GM12878 (cell line): Measurements from ENCODE around the gene INHBC. TPM values are rescaled to one million over a fixed set of nuclear protein-coding genes. Genes with fewer than 3 reads are reported as not detected.
A peak's percentile ranks its signal among the peaks of the same experiment; 100 is the strongest.

Source experiments
- ATAC-seq: fragments of 200-7000 bp; cut with Tn5 transposase; 3 replicates; pipeline ENCODE4 v1.9.1; 2020; ENCODE audit warnings: mild to moderate bottlenecking, moderate library complexity
- BruUV-seq: library from RNA; stranded (reverse); fragments of 400-500 nt; replicated peaks from 2 replicates; lab custom pipeline; 2021; lab: Mats Ljungman, UMichigan
- CTCF ChIA-PET: fragments of 300-600 bp; sonication (Branson Sonifier 250); formaldehyde crosslinking; extraction: SDS; loops from one replicate; lab custom pipeline; 2021; ENCODE audit warnings: inconsistent platforms; lab: Yijun Ruan, JAX
- POLR2A ChIA-PET: fragments of 350-600 bp; formaldehyde crosslinking; extraction: SDS; loops from one replicate; lab custom pipeline; 2021; ENCODE audit warnings: inconsistent platforms; lab: Charles Lee
- RAD21 ChIA-PET: fragments of 300-600 bp; sonication (Branson Sonifier 250); formaldehyde crosslinking; loops from one replicate; lab custom pipeline; 2023; ENCODE audit warnings: antibody characterized with exemption; ENCODE audit not compliant: unreplicated experiment; lab: Charles Lee
- SMC1A ChIA-PET: fragments of 300-600 bp; sonication (Branson Sonifier 250); formaldehyde crosslinking; loops from one replicate; lab custom pipeline; 2023; ENCODE audit not compliant: unreplicated experiment, uncharacterized antibody; lab: Charles Lee
- DNase-seq: peaks from one replicate; pipeline ENCODE4 v3.0.0-alpha.2; 2011; ENCODE audit warnings: low read depth, low spot score
- FAIRE-seq: peaks from 3 replicates; lab custom pipeline; 2011; peaks lifted over from hg19 to GRCh38; lab: Jason Lieb, UNC
- H2AFZ ChIP-seq: 2 replicates; pipeline ENCODE4 v1.6.0; 2011; ENCODE audit warnings: low read depth, low read length, control low read depth; ENCODE audit not compliant: control insufficient read depth
- H3K27ac ChIP-seq: 2 replicates; pipeline ENCODE4 v1.5.1; 2011; ENCODE audit warnings: control low read depth; ENCODE audit not compliant: control insufficient read depth, insufficient read depth
- H3K27me3 ChIP-seq, 2 experiments: replicated peaks in 1 of 2; 2 replicates each; pipeline versions ENCODE4 v1.6.0 to v1.6.1; 2011; ENCODE audit warnings: low read length in 1 of 2; ENCODE audit not compliant: control insufficient read depth in 2 of 2, insufficient read depth in 2 of 2
- H3K36me3 ChIP-seq, 2 experiments: 2 replicates each; pipeline ENCODE4 v1.5.1; 2011; ENCODE audit warnings: low read length in 1 of 2; ENCODE audit not compliant: control insufficient read depth in 2 of 2, insufficient read depth in 2 of 2
- H3K4me1 ChIP-seq: 2 replicates; pipeline ENCODE4 v1.6.1; 2011; ENCODE audit warnings: mild to moderate bottlenecking, low read length, moderate library complexity, mixed read lengths; ENCODE audit not compliant: control insufficient read depth, insufficient read depth
- H3K4me2 ChIP-seq: 2 replicates; pipeline ENCODE4 v1.6.0; 2011; ENCODE audit warnings: control low read depth; ENCODE audit not compliant: control insufficient read depth, insufficient read depth
- H3K4me3 ChIP-seq: fragments of 200-600 bp; sonication (generic); 2 replicates; pipeline ENCODE4 v1.5.1; 2016
- H3K79me2 ChIP-seq: 2 replicates; pipeline ENCODE4 v1.6.0; 2011; ENCODE audit warnings: low read length; ENCODE audit not compliant: control insufficient read depth, insufficient read depth
- H3K9ac ChIP-seq: 2 replicates; pipeline ENCODE4 v1.8.0; 2011; ENCODE audit warnings: low read length, control low read depth, mixed read lengths; ENCODE audit not compliant: control insufficient read depth, insufficient read depth
- H3K9me3 ChIP-seq: replicated peaks from 3 replicates; pipeline ENCODE4 v1.5.1; 2011; ENCODE audit warnings: mild to moderate bottlenecking, low read length; ENCODE audit not compliant: control insufficient read depth, insufficient read depth
- H4K20me1 ChIP-seq: 2 replicates; pipeline ENCODE4 v1.6.0; 2011; ENCODE audit not compliant: control insufficient read depth, insufficient read depth
- ATF7 ChIP-seq: fragments of 450-650 bp; IDR thresholded peaks from 2 replicates; pipeline ENCODE4 v1.6.1; 2016; ENCODE audit warnings: low read depth, mild to moderate bottlenecking
- BMI1 ChIP-seq: fragments of 450-650 bp; IDR thresholded peaks from 2 replicates; pipeline ENCODE4 v1.6.1; 2016; ENCODE audit warnings: mild to moderate bottlenecking, moderate library complexity, borderline replicate concordance
- CHD2 ChIP-seq: IDR thresholded peaks from 2 replicates; pipeline ENCODE4 v1.6.1; 2011; ENCODE audit warnings: low read depth, low read length, improper control_type of control experiment, borderline replicate concordance
- E2F4 ChIP-seq: IDR thresholded peaks from 2 replicates; pipeline ENCODE4 v1.6.1; 2012; ENCODE audit warnings: low read depth, low read length, improper control_type of control experiment
- GATAD2B ChIP-seq: fragments of 450-650 bp; conservative IDR thresholded peaks from 2 replicates; pipeline ENCODE4 v1.6.1; 2017; ENCODE audit warnings: low read depth, mild to moderate bottlenecking, moderate library complexity
- HCFC1 ChIP-seq: fragments of 150-350 bp; IDR thresholded peaks from 2 replicates; pipeline ENCODE4 v1.6.1; 2014; ENCODE audit warnings: low read length
- HDAC6 ChIP-seq: fragments of 200-600 bp; sonication (generic); IDR thresholded peaks from one replicate; pipeline ENCODE4 v1.8.0; 2017; ENCODE audit warnings: antibody characterized with exemption; ENCODE audit not compliant: unreplicated experiment
- IKZF1 ChIP-seq: fragments of 450-650 bp; conservative IDR thresholded peaks from 2 replicates; pipeline ENCODE4 v1.6.1; 2017; ENCODE audit warnings: antibody characterized with exemption, mild to moderate bottlenecking
- NR2F1 ChIP-seq: fragments of 450-650 bp; conservative IDR thresholded peaks from 2 replicates; pipeline ENCODE4 v1.6.1; 2017; ENCODE audit warnings: mild to moderate bottlenecking
- NRF1 ChIP-seq: conservative IDR thresholded peaks from 2 replicates; pipeline ENCODE4 v1.6.1; 2011; ENCODE audit warnings: mild to moderate bottlenecking, low read depth, low read length, improper control_type of control experiment
- PAX5 ChIP-seq: IDR thresholded peaks from 2 replicates; pipeline ENCODE4 v1.6.1; 2011; ENCODE audit warnings: low read depth, low read length, borderline replicate concordance
- SREBF1 ChIP-seq: IDR thresholded peaks from 2 replicates; pipeline ENCODE4 v1.6.1; 2012; ENCODE audit warnings: mild to moderate bottlenecking, low read length
- SRF ChIP-seq, 2 experiments: IDR thresholded peaks; 2 replicates each; pipeline ENCODE4 v1.6.1; 2011; ENCODE audit warnings: low read depth in 2 of 2, low read length in 2 of 2, mild to moderate bottlenecking in 1 of 2, moderate library complexity in 1 of 2
- YY1 ChIP-seq: IDR thresholded peaks from 2 replicates; pipeline ENCODE4 v1.6.1; 2011; ENCODE audit warnings: low read depth, mild to moderate bottlenecking, low read length
- ZBED1 ChIP-seq: IDR thresholded peaks from 2 replicates; pipeline ENCODE4 v1.6.1; 2016; ENCODE audit warnings: borderline replicate concordance
- ZBTB40 ChIP-seq: fragments of 450-650 bp; IDR thresholded peaks from 2 replicates; pipeline ENCODE4 v1.6.1; 2016; ENCODE audit warnings: mild to moderate bottlenecking, moderate library complexity, borderline replicate concordance
- WGBS: methylation state at CpG from one replicate; pipeline ENCODE4 v1.1.6; 2016; ENCODE audit warnings: low lambda C conversion rate; ENCODE audit not compliant: insufficient replicate concordance, insufficient coverage; ENCODE audit errors: missing lambda C conversion rate; 5-methylcytosine and 5-hydroxymethylcytosine counted together
- in situ Hi-C: fragments of 300-500 bp; cut with MboI; formaldehyde crosslinking; loops from 9 replicates; pipeline ENCODE4 v1.14.3; 2018; ENCODE audit warnings: mixed read lengths
- intact Hi-C: fragments of 100-400 bp; cut with micrococcal nuclease; formaldehyde crosslinking; loops from one replicate; pipeline ENCODE4 v1.14.2; 2022; ENCODE audit not compliant: unreplicated experiment
- polyA plus RNA-seq, 11 experiments: library from polyadenylated mRNA; depleted of rRNA in 4 of 11; unstranded in 6 of 11; stranded (reverse) in 5 of 11; fragments of >200 nt; fragmentation: Nextera tagmentation in 4 of 11; fragmentation: Illumina TruSeq in 1 of 11; extraction: Ambion mirVana in 4 of 11; extraction: Trizol in 1 of 11; gene quantifications; 1 replicate in 1 of 11; 2 replicates in 10 of 11; pipeline versions ENCODE4 v1.2.1 to v1.2.3, GENCODE V29; 2011 to 2016; ENCODE audit warnings: inconsistent platforms in 2 of 11, missing spikeins in 2 of 11, low read depth in 1 of 11
- total RNA-seq, 4 experiments: library from RNA; depleted of rRNA in 3 of 4; stranded (reverse); fragments of >200 nt in 3 of 4; fragmentation: Illumina TruSeq in 1 of 4; extraction: Trizol in 1 of 4; gene quantifications; 2 replicates each; pipeline versions ENCODE4 v1.2.1 to v1.2.3, GENCODE V29; 2013 to 2021
- TF ChIP-seq, protein P1 (sequence below): fragments of 450-650 bp; IDR thresholded peaks from 2 replicates; pipeline ENCODE4 v1.6.1; 2017; ENCODE audit warnings: low read depth, mild to moderate bottlenecking, moderate library complexity

INHBC gene
- total and polyA plus RNA-seq, 10 of the 15 experiments (the other 5 are each of a cell fraction or from before 2014, with no cell fraction given), result 0.04 to 0.22 (median 0.13) TPM; not detected in 5

DNA sequence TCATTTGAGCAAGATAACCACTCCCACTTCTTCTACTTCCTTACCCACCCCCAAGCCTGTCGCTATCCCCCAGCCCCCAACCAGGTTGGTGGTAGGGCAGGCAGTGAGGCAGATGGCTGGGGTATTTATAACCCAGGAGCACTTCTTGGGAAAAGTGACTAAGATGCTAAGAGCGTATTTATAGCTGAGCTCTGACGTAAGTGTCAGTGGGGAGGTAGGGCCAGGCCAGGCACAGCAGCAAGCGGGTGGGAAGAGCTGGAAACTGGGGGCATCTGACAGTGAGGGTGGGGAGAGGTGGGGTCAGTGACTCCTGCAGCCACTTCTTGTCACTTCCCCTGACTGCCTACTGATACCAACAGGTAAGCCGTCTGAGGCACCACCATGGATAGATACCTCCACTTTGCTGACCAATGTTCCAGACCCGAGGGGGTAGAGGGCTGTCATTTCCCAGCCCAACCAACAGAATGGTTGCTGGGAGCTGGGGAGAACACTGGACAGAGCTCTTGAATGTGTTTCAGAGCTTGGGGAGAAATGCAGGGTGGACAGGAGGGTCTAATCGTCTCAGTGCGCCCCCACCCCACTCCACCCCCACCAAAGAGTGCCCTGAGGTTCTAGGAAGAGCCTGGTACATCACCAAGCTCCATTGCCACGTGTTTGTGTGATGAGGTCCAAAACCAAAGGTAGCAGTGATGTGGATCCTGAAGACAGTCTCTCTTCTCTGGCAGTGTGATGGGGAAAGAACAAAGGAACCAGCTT, 17.8 kb downstream of the INHBC start:
- no peaks in the 10 kb centered on the region for H3K79me2 ChIP-seq
- ATAC-seq (peak; percentile 1; the same call in 2 of the 3 replicates), FAIRE-seq (no peak), DNase-seq (no peak)
- 25% methylated on average over 9 of the region's 9 CpGs for WGBS
- RAD21 ChIA-PET, result interaction anchor here (0.6 to 6.8 kb wide), 39 partner anchors 8 to 769 kb away, joined by 3 to 224 read pairs (median 5); partner anchors contain the start of genes DDIT3, INHBC, SHMT2 and STAC3
- no peak overlapping the region for H3K27ac ChIP-seq
- BruUV-seq, result no TSS peak
- H3K4me2 ChIP-seq, result no peak overlapping the region
- H3K9ac ChIP-seq, result no peak overlapping the region
- peak overlapping the region; percentile 76 for H2AFZ ChIP-seq
- CTCF ChIA-PET, result interaction anchor here (0.6 to 11.0 kb wide), 60 partner anchors 8 to 354 kb away, joined by 3 to 540 read pairs (median 6); partner anchors contain the start of genes DCTN2, INHBC, SHMT2 and STAC3
- H3K9me3 ChIP-seq, result no peaks in the 10 kb centered on the region
- POLR2A ChIA-PET, result interaction anchor here (0.5 to 6.1 kb wide), 23 partner anchors 8 to 210 kb away, joined by 3 to 29 read pairs (median 4); partner anchors contain the start of genes DDIT3 and INHBC
- H3K4me1 ChIP-seq, result peaks cover 6% of the 10 kb centered on the region
- SMC1A ChIA-PET, result interaction anchor here (0.7 to 7.6 kb wide), 45 partner anchors 7 to 239 kb away, joined by 3 to 226 read pairs (median 3); partner anchors contain the start of genes ARHGAP9, INHBC and SHMT2
- H3K27me3 ChIP-seq, result no peaks in the 10 kb centered on the region
- in situ Hi-C loops, result loop anchor here (10.0 kb wide), 1 partner anchor 138 kb away; no protein-coding TSS in a partner anchor
- H4K20me1 ChIP-seq, result no peaks in the 10 kb centered on the region
- H3K4me3 ChIP-seq, result no peak overlapping the region
- intact Hi-C loops, result no loop called here
- H3K36me3 ChIP-seq, result no peaks in the 10 kb centered on the region
- TF ChIP-seq ZBED1 (no peak), HCFC1 (no peak), E2F4 (no peak), YY1 (no peak), BMI1 (no peak), SREBF1 (no peak), HDAC6 (no peak), NRF1 (no peak), PAX5 (no peak), SRF (IDR thresholded peaks at IDR 0.05; ENCODE audit: low read depth in 2 of 2, low read length in 2 of 2) (no peak), CHD2 (no peak), IKZF1 (no peak; the same call in 1 of the 2 replicates), NR2F1 (0 out of 2 replicates have a peak, but pooled peaks have one; percentile 29), ATF7 (peak; percentile 65), ZBTB40 (no peak), GATAD2B (no peak)
- TF ChIP-seq, protein P1, sequence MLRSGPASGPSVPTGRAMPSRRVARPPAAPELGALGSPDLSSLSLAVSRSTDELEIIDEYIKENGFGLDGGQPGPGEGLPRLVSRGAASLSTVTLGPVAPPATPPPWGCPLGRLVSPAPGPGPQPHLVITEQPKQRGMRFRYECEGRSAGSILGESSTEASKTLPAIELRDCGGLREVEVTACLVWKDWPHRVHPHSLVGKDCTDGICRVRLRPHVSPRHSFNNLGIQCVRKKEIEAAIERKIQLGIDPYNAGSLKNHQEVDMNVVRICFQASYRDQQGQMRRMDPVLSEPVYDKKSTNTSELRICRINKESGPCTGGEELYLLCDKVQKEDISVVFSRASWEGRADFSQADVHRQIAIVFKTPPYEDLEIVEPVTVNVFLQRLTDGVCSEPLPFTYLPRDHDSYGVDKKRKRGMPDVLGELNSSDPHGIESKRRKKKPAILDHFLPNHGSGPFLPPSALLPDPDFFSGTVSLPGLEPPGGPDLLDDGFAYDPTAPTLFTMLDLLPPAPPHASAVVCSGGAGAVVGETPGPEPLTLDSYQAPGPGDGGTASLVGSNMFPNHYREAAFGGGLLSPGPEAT, result no peak
